Psoas muscle (tissue), 8 donors: Measurements from ENCODE around the gene CDS2. TPM values are rescaled to one million over a fixed set of nuclear protein-coding genes. Genes with fewer than 3 reads are reported as not detected.

Experiments used
- ATAC-seq, 4 donors: fragments of 200-7000 bp; cut with Tn5 transposase; one replicate each; pipeline ENCODE4 v1.9.1; 2020; ENCODE audit warnings: moderate library complexity in 3 of 4, mild to moderate bottlenecking in 2 of 4
- DNase-seq, 2 donors: peaks; one replicate each; pipeline ENCODE4 v3.0.0-alpha.2; 2020
- H3K27ac ChIP-seq: fragments of 200-600 bp; one replicate; pipeline ENCODE4 v1.8.0; 2022
- H3K27me3 ChIP-seq, 3 donors: fragments of 200-600 bp in 1 of 3; one replicate each; pipeline versions ENCODE4 v1.6.1 to v1.8.0; 2013 to 2022; ENCODE audit warnings: low read length in 2 of 3, mild to moderate bottlenecking in 2 of 3, moderate library complexity in 1 of 3; ENCODE audit not compliant: insufficient read depth in 3 of 3
- H3K36me3 ChIP-seq, 2 donors: fragments of 200-600 bp in 1 of 2; one replicate each; pipeline versions ENCODE4 v1.6.1 to v1.8.0; 2013 to 2022; ENCODE audit warnings: low read depth in 1 of 2, mild to moderate bottlenecking in 1 of 2, moderate library complexity in 1 of 2; ENCODE audit not compliant: insufficient read depth in 1 of 2
- H3K4me1 ChIP-seq: fragments of 200-600 bp; one replicate; pipeline ENCODE4 v1.8.0; 2022
- H3K4me3 ChIP-seq: fragments of 200-600 bp; one replicate; pipeline ENCODE4 v1.8.0; 2022; ENCODE audit warnings: mild to moderate bottlenecking
- H3K9me3 ChIP-seq: fragments of 200-600 bp; one replicate; pipeline ENCODE4 v1.8.0; 2022
- CTCF ChIP-seq: fragments of 200-600 bp; IDR thresholded peaks from one replicate; pipeline ENCODE4 v1.8.0; 2022; ENCODE audit warnings: antibody characterized with exemption
- WGBS, 3 donors: extraction: QIAGEN DNeasy Blood & Tissue Kit; methylation state at CpG; one replicate each; pipeline versions ENCODE4 v1.1.6 to v1.1.7; 2013; 5-methylcytosine and 5-hydroxymethylcytosine counted together
- intact Hi-C, 2 donors: fragments of 100-400 bp; cut with DNase I; formaldehyde crosslinking; loops; one replicate each; pipeline versions ENCODE4 v1.11.0 to v1.14.2; 2022
- polyA plus RNA-seq, 3 donors: library from polyadenylated mRNA; stranded (reverse); fragments of 200-250 nt; gene quantifications; one replicate each; pipeline ENCODE4 v1.2.3, GENCODE V29; 2013
- total RNA-seq, 4 donors: library from RNA; stranded (reverse); fragmentation: NEBNext Ultra II Directional in 2 of 4; extraction: Animal tissue kit (Norgen Biotek cat#: 25700) in 2 of 4; gene quantifications; one replicate each; pipeline versions ENCODE4 v1.2.1 to v1.2.4, GENCODE V29; 2021 to 2023
- donor health status: healthy with polysubstance abuse.
- donor health status: DM: no; HTN: no; CAD: no; lungs with moderate emphysema.
- donor health status: Bipolar disorder and iron deficiency.
- donor health status: healthy.
- donor health status: DM: yes; HTN: yes; CAD: no.
- donor health status: DM: no; HTN: no; CAD: no.
- donor health status: DM: no; HTN: no; CAD: no.
- donor health status: DM: yes; HTN: yes; CAD: no.

The CDS2 gene
- total and polyA plus RNA-seq, 7 donors = 8.0 to 34.1 (median 19.5) TPM

- Histone ChIP-seq H3K36me3 (no peaks in the 10 kb centered on the region), H3K4me1 (peaks cover 61% of the 10 kb centered on the region), H3K27ac (no peak overlapping the region), H3K27me3 (no peaks in the 10 kb centered on the region), H3K9me3 (no peaks in the 10 kb centered on the region), H3K4me3 (no peak overlapping the region)
- intact Hi-C loops = no loop called here
- ATAC-seq (no peak), DNase-seq (no peak)
- TF ChIP-seq CTCF = no peak
Observed at GRCh38 chr20:5140195-5140594, 13.4 kb downstream of the CDS2 start.

DNA sequence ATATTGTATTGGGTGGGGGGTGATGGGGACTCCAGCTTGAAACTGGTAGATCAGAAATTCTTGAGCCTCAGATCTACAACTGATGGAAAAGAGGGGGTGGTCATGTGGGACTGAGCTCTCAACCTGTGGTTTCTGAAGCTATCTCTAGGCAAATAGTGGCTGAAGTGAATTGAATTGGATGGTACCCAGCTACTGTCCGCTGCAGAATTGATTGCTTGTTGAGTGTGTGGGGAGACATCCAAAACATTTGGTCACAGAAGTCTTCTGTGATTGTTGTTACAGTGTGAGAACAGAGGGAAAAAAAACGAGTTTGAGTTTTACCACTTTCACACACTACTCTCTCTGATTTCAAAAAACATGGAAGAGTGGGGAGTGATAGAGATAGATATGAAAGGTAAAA lies 14.8 kb downstream of the CDS2 start:
- DNase-seq (no peak), ATAC-seq (no peak)
- H3K4me3 ChIP-seq = no peak overlapping the region
- H3K27me3 ChIP-seq = no peaks in the 10 kb centered on the region
- no peaks in the 10 kb centered on the region for H3K9me3 ChIP-seq
- 21 to 38% (median 29%) methylated on average over 2 of the region's 2 CpGs for WGBS, 3 donors
- peaks cover 61% of the 10 kb centered on the region for H3K4me1 ChIP-seq
- no peak overlapping the region for H3K27ac ChIP-seq
- H3K36me3 ChIP-seq = no peaks in the 10 kb centered on the region
- no peak for TF ChIP-seq CTCF
- intact Hi-C loops = no loop called here

- Histone ChIP-seq H3K36me3 (no peaks in the 10 kb centered on the region), H3K4me1 (peaks cover 78% of the 10 kb centered on the region), H3K9me3 (no peaks in the 10 kb centered on the region), H3K27ac (no peak overlapping the region), H3K4me3 (no peak overlapping the region), H3K27me3 (no peaks in the 10 kb centered on the region)
- intact Hi-C loops = no loop called here
- WGBS, 3 donors = 95 to 96% (median 95%) methylated on average over 5 of the region's 5 CpGs
- no peak for TF ChIP-seq CTCF
- ATAC-seq (no peak), DNase-seq (no peak)
Observed at GRCh38 chr20:5143851-5144250, 17.0 kb downstream of the CDS2 start.

- 72 to 86% (median 75%) methylated on average over 5 of the region's 5 CpGs for WGBS, 3 donors
- Histone ChIP-seq H3K4me1 (peaks cover 82% of the 10 kb centered on the region), H3K36me3 (no peaks in the 10 kb centered on the region), H3K27me3 (no peaks in the 10 kb centered on the region), H3K4me3 (no peak overlapping the region), H3K27ac (no peak overlapping the region), H3K9me3 (no peaks in the 10 kb centered on the region)
- DNase-seq (no peak), ATAC-seq (no peak)
- no peak for TF ChIP-seq CTCF
- intact Hi-C loops = no loop called here
Observed at GRCh38 chr20:5145365-5146098, 18.7 kb downstream of the CDS2 start.
